Measurements from ENCODE around the gene PLEKHG5.

The PLEKHG5 gene

GRCh38 chr1:6509919-6510291 is 18.4 kb upstream of the PLEKHG5 start:
- DNase-seq, result no peak

GRCh38 chr1:6509220-6509918 is 17.9 kb upstream of the PLEKHG5 start:
- DNase-seq, result no peak

DNA sequence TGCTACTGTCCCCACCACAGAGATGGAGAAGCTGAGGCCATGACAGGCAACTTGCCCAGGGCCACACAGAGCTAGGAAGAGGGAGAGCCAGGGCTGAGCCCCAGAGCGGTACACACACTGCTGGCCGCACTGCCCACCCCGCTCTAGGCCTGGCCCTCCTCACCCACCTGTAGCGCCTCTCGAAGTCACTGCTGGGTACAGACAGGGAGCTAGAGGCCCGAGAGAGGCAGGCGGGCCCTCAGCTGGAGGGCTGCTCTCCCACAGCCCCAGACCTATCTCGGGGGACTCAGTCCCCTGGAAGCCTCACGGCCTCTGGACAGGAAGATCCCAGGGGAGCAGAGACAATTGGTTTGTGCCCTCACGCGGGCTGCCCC is 17.3 kb upstream of the PLEKHG5 start:
- no peak for DNase-seq

GRCh38 chr1:6508154-6508815 is 16.8 kb upstream of the PLEKHG5 start:
- no peak for DNase-seq

- no peak for DNase-seq
These were observed 16.0 kb upstream of the PLEKHG5 start for GRCh38 chr1:6507461-6507911.

DNA sequence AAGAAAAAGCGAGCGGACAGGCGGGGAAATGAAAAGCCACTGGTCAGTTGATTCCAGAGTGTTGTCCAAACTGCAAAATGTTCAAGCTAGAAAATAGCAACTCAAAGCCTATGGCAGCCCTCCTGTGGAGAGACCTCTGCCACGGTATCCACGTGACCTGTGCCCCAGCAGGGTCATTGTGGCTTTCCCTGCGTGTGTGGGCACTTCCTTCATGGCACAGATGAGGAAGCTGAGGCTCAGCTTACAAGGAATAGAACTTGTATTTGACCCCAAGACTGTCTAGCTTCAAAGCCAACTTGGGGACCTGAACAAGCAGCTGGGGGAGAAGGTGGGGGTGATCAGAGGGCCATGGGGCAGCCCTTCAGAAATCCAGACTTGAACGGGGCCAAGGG is 15.6 kb upstream of the PLEKHG5 start:
- DNase-seq, result no peak

DNA sequence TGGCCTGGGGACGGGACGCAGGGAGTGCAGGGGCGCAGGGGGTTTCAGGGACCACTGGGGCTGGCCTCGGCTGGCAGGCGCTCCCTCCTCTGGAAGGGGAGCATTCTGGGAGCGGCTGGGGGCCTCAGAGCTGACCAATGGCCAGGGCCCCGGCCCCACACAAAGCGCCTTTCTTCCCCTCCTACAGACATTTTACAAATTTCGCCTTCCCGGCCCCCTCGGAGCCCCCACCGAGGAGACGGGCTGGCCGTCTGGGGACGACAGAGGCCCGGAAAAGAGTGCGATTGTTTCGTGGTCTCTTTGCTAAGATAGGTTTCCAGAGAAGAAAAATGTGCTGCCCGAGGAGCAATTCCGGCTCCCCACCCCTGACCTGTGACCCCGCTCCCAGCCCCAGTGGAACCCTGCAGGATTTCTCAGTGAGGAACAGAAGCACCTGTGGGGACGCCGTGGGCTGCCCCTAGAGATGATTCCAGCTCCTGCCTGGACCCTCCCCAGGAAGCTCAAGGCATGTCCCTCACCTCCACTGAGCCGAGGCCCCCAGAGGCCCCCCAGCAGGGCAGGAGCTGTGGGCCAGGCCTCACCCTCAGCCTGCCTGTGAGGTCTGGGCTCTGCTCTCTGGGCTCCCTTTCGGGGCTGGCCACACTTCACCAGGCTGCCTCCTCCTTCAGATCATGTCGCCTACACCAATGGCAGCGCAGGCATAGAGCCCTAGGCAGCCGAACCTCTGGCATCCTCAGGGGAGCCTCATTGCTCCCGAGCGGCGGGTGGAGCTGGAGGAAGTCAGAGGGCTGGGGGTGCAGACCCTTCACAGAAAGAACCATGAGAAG is 15.0 kb upstream of the PLEKHG5 start:
- no peak for DNase-seq

DNA sequence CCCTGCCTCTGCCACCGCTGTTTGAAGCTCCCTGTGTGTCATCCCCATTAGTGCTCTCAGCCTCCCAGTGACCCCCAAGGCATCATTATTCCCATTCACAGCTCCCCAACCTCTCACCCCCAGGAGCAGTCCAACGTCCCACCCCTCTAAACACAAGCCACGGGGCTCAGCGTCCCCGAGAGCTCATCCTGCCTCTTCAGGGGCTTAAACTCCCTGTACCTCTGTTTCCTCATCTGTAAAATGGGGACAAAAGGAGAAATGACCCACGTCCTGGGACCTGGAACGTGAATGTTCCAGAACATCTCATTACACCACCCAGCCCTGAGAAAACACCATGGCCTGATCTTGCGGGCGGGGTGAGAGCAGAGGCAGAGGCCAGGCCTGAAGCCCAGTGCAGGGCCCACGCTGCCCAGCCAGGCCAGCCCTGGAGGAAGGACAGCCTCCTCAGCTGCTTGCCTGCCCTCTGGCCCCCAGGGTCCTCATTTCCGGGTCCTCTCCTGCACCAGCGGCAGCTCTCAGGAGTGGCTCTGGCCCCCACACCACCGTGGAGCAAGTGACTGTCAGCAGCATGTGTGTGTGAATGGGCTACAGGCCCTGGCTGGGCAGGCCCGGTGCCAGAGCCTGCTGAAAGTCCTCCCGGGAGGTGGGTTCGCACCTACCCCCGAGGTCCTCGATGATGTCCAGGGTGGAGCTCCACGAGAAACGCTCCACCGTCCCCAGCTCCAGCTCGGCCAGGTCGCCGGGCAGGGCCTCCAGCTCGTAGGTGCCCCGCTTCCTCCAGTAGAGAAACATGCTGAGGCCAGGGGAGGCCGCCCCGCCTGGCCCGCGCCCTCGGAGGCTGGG is 14.1 kb upstream of the PLEKHG5 start:
- no peak for DNase-seq

- no peak for DNase-seq
These were observed 13.4 kb upstream of the PLEKHG5 start for GRCh38 chr1:6504887-6505286.

GRCh38 chr1:6503884-6504602 is 12.6 kb upstream of the PLEKHG5 start:
- no peak for DNase-seq

DNA sequence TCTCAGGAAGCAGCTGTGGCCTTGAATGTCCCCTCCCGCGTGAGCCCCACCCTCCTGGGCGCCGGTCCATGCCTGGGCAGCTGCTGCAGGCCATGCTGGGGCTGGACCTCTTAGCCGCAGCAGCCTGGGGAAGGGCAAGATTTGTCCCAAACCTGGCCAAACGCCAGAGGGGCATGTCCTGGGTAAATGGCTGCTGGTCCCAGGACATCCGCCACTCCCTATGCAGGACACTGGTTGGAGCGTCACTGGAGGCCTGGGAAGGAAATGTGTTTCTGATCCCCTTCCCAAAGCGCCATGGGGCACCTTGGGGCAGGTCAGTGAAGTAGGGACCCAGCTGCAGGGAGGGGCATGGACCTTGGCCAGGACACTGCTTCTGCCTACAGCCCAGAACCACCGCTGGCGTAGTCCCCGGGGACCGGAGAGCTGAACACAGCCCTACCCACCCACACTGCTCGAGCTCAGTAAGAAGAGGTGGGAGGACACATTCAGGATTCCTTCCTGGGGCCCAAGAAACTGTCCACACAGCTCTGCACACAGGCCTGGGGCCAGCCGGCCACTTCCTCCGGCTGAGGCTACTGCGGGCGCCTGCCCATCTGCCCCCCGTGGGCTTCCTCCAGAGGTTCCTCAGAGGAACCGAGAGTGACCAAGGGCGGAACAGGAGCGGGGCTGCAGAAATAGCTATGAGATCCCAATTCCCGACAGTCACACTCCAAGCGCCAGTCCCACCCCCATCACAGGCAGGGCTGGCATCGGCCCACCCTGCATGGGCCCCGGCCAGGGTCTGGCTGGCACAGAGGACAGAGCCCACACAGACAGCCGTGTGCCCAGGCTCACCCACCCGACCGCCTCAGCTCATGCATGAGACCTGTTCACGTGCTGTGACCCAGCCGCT is 10.8 kb upstream of the PLEKHG5 start:
- DNase-seq, result no peak

GRCh38 chr1:6501279-6501813 is 9.9 kb upstream of the PLEKHG5 start:
- DNase-seq, result no peak

- no peak for DNase-seq
These were observed 9.2 kb upstream of the PLEKHG5 start for GRCh38 chr1:6500544-6501278.

DNA sequence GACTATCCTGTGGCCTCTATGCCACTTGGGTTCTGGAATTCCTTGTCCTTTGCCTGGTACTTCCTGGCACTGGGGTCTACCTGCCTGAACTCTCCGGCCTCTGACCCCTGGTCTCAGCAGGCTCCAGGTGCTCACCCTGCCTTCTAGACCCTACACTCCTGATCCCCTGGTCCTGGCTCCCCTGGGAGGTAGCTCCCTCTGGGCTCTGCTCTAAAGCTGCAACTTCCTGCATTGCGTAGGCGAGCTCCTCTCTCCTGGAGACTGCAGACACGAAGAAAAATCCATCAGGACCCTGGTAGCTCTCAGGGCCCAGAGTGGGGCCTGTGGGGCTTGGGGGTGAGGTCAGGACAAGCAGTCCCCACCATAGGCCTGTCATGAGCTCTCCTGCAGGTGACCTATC is 7.8 kb upstream of the PLEKHG5 start:
- no peak for DNase-seq

GRCh38 chr1:6498576-6499111 is 7.2 kb upstream of the PLEKHG5 start:
- DNase-seq, result no peak

DNA sequence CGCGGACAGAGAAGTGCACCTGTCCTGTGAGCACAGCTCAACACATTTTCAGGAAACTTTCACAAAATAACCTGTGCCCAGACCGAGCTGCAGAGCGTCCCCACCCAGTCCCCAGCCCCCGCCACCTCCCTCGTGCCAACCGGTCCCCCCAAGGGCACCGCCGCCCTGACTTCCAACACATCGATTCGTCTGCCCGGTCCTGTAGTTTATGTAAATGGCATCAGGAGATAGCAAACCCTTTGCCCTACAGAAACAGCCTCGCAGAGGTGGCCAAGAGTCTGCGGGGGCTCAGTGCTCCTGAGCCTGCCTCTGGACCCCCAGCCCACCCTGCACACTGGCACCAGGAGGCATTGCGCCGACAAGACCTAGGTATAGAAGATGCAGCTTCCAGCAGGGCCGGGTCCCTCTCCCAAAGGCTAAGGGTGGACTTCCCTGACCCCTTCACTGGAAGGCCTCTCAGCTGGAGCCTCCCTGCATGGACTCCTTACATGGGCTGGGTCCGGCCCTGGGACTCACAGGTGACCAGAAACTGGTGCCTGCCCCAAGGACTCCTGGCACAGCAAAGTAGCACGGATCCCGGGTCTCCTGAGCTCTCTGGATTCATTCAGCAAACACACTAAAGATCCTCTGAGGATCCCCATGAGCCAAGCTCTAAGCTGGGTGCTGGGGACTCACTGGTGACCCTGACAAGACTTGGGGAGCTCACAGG is 6.6 kb upstream of the PLEKHG5 start:
- no peak for DNase-seq

DNA sequence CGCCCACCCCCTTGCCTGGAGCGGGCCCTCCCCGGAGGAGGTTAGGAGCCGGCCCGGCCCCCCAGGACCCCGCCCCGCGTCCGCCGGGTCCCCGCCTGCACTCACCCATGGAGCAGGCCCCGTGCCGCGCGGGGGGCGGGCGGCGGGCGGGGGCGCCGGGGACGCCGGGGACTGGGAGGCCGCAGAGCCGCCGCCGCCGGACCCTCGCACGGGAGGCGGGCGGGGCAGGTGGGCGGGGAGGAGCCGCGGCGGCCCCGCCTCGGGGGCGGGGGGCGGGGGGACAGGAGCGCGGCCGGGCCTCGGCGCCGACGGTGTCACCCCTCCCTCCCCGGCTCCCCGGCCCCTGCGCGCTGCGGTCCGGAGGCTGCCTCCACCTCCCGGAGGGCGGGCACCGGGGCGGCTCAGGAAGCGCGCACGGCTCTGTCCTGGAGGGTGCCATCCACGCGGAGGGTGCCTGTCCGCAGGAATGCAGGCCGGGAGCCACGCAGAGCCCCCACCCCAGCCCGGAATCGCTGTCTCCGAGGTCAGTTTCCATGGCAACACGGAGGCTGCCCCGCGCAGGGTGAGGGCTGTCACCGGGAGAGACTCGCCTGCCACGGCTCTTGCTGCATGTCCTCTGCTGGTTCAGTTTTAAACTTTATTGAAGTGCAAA is 5.9 kb upstream of the PLEKHG5 start:
- DNase-seq, result peak; percentile 55

GRCh38 chr1:6496890-6497214 is 5.4 kb upstream of the PLEKHG5 start:
- no peak for DNase-seq

GRCh38 chr1:6496365-6496721 is 4.9 kb upstream of the PLEKHG5 start:
- no peak for DNase-seq

All from NCI-H1105 treated with DMSO at 0.1 percent for 48 hours (cell line).